BLaER1 (cell line): ENCODE measurements around the gene CLP1.

Experiments
- H3K27ac ChIP-seq: shearing (Covaris generic); formaldehyde crosslinking; 2 replicates; pipeline ENCODE4 v1.8.1; 2022
- H3K27me3 ChIP-seq: shearing (Covaris generic); formaldehyde crosslinking; 2 replicates; pipeline ENCODE4 v1.8.1; 2022
- H3K36me3 ChIP-seq: shearing (Covaris generic); formaldehyde crosslinking; 2 replicates; pipeline ENCODE4 v1.8.1; 2022
- H3K4me1 ChIP-seq: shearing (Covaris generic); formaldehyde crosslinking; 2 replicates; pipeline ENCODE4 v1.8.1; 2022
- H3K4me2 ChIP-seq: shearing (Covaris generic); formaldehyde crosslinking; 2 replicates; pipeline ENCODE4 v1.8.1; 2022
- H3K4me3 ChIP-seq: shearing (Covaris generic); formaldehyde crosslinking; 2 replicates; pipeline ENCODE4 v1.8.1; 2022
- H3K9ac ChIP-seq: shearing (Covaris generic); formaldehyde crosslinking; 2 replicates; pipeline ENCODE4 v1.8.1; 2022
- H3K9me3 ChIP-seq: shearing (Covaris generic); formaldehyde crosslinking; 2 replicates; pipeline ENCODE4 v1.8.1; 2022
- H4K20me1 ChIP-seq: shearing (Covaris generic); formaldehyde crosslinking; 2 replicates; pipeline ENCODE4 v1.8.1; 2022
- Cebpa-rat ChIP-seq: shearing (Covaris generic); IDR thresholded peaks from 2 replicates; pipeline ENCODE4 v1.8.1; 2022

The CLP1 gene

DNA sequence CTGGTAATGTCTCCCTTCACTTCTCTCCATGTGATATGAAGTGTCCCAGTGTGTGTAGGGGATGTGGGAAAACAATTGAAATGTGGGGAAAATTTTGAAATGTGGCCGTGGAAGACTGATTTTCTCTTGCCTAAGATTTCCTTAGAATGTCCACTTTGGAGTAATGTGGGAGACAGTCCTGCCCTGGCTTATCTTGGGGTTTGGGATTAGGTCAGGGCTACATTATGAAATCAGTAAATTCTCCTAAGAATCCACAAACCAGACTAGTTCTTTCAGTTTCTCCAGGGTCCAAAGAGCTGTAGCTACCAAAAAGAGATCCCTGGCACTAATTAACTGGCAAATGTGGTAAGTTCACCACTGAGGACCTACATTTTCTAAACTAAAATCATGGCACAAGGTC, 30.7 kb upstream of the CLP1 start:
- H3K27me3 ChIP-seq: no peaks in the 10 kb centered on the region
- no peak for TF ChIP-seq Cebpa-rat
- H3K9ac ChIP-seq: no peak overlapping the region
- H3K4me2 ChIP-seq: no peak overlapping the region
- no peak overlapping the region for H3K4me3 ChIP-seq
- no peaks in the 10 kb centered on the region for H3K36me3 ChIP-seq
- no peaks in the 10 kb centered on the region for H4K20me1 ChIP-seq
- no peak overlapping the region for H3K27ac ChIP-seq
- H3K9me3 ChIP-seq: no peaks in the 10 kb centered on the region
- peaks cover 18% of the 10 kb centered on the region for H3K4me1 ChIP-seq

DNA sequence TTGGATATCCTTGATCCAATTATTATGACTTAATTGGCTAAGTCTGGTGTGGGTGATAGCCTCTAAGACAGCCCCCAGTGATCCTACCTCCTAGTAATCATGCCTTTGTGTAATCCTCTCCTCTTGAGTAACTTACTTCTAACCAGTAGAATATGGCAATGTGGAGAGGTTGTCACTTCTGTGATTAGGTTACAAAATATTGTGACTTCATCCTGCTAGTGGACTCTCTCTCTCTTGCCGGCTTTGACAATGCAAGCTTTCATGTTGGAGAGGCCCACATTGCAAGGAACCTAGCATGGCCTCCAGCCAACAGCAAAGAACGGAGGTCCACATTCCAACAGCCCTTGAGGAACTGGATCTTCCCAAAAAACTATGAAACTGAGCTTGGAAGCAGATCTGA, 27.4 kb upstream of the CLP1 start:
- Histone ChIP-seq H3K27ac (no peak overlapping the region), H3K27me3 (no peaks in the 10 kb centered on the region), H4K20me1 (no peaks in the 10 kb centered on the region), H3K9ac (no peak overlapping the region), H3K4me2 (no peak overlapping the region), H3K9me3 (no peaks in the 10 kb centered on the region), H3K36me3 (no peaks in the 10 kb centered on the region), H3K4me1 (0 out of 2 replicates have a peak, but pooled peaks cover 6% of the 10 kb centered on the region), H3K4me3 (no peak overlapping the region)
- TF ChIP-seq Cebpa-rat: no peak

- Histone ChIP-seq H4K20me1 (no peaks in the 10 kb centered on the region), H3K27me3 (no peaks in the 10 kb centered on the region), H3K4me3 (no peak overlapping the region), H3K4me2 (no peak overlapping the region), H3K27ac (no peak overlapping the region), H3K9me3 (no peaks in the 10 kb centered on the region), H3K36me3 (no peaks in the 10 kb centered on the region), H3K4me1 (peaks cover 11% of the 10 kb centered on the region), H3K9ac (no peak overlapping the region)
- no peak for TF ChIP-seq Cebpa-rat
Observed at GRCh38 chr11:57632116-57632515, 25.4 kb upstream of the CLP1 start.

DNA sequence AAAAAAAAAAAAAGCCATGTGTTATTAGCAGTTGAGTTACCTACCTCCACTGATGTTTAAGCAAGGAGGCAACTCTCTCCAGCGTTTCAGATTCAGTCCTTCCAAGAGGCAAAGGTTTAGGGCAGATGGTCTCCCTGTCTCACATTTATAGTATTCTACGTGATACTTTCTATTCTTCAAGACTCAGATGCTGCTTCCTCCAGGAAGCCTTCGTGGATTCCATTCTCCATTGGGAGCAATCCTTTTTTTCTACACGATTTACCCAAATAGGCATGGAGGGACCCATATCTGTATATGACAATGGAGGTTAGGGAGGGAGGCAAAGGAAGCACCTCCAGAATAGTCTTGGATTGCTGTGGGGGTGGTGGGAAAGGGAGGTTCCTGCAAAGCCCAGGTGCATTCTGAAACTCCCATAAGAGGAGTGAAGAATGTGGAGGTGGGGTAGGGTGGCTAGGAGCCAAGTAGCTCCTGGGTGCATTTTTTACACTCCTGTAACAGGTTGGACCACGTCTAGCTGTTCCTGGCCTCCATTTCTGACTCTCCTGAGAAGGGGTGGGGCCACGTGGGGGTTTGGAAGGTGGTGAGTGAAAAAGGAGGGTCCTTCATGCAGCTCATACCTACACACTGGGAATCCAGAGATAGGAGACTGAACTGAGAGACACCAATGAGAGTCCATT, 24.0 kb upstream of the CLP1 start:
- Histone ChIP-seq H3K36me3 (no peaks in the 10 kb centered on the region), H3K9ac (no peak overlapping the region), H3K27me3 (no peaks in the 10 kb centered on the region), H3K4me1 (peaks cover 19% of the 10 kb centered on the region), H3K27ac (no peak overlapping the region), H3K4me2 (no peak overlapping the region), H3K9me3 (no peaks in the 10 kb centered on the region), H4K20me1 (no peaks in the 10 kb centered on the region), H3K4me3 (no peak overlapping the region)
- TF ChIP-seq Cebpa-rat: no peak

DNA sequence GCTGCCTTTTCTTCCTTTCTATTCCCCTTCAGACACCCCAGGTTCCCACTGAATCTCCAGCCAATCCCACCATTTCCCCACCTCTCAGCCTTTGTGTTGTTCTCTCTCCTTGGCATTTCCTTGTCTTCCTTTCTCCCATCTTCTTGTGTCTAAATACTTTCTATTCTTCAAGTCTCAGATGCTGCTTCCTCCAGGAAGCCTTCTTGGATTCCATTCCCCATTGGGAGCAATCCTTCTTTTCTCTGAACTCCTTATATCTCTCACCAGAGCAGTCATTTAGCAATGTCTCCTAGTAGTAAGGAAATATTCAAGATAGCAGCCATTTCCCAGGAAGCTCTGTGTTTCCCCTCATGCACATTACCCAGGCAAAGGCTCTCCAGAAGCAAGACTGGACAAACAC, 23.3 kb upstream of the CLP1 start:
- H3K4me1 ChIP-seq: peaks cover 17% of the 10 kb centered on the region
- no peak overlapping the region for H3K4me3 ChIP-seq
- no peaks in the 10 kb centered on the region for H4K20me1 ChIP-seq
- TF ChIP-seq Cebpa-rat: no peak
- H3K9ac ChIP-seq: no peak overlapping the region
- no peaks in the 10 kb centered on the region for H3K27me3 ChIP-seq
- no peak overlapping the region for H3K27ac ChIP-seq
- no peaks in the 10 kb centered on the region for H3K36me3 ChIP-seq
- H3K9me3 ChIP-seq: no peaks in the 10 kb centered on the region
- no peak overlapping the region for H3K4me2 ChIP-seq

DNA sequence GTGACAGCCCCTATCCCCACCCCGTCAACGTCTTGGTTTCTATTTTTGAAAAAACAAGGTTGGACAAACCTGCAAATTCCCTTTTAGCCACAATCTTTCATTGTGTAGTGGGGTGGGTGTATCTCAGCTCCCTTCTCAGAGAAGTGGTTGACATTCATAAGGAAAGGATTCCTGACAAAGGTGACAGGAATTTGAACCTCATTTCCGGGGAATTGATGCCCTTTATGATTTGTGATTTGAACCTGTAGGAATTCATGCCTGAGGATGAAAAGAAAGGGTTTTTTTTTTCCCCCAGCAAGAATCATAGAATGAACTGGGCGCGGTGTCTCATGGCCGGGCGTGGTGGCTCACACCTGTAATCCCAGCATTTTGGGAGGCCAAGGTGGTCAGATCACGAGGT, 22.3 kb upstream of the CLP1 start:
- Histone ChIP-seq H4K20me1 (no peaks in the 10 kb centered on the region), H3K4me2 (no peak overlapping the region), H3K27ac (no peak overlapping the region), H3K9me3 (no peaks in the 10 kb centered on the region), H3K9ac (no peak overlapping the region), H3K36me3 (no peaks in the 10 kb centered on the region), H3K27me3 (no peaks in the 10 kb centered on the region), H3K4me3 (no peak overlapping the region), H3K4me1 (peaks cover 22% of the 10 kb centered on the region)
- no peak for TF ChIP-seq Cebpa-rat

GRCh38 chr11:57637626-57638004, 19.9 kb upstream of the CLP1 start:
- Histone ChIP-seq H3K4me1 (peaks cover 45% of the 10 kb centered on the region), H3K9me3 (no peaks in the 10 kb centered on the region), H3K27me3 (no peaks in the 10 kb centered on the region), H3K4me2 (peak overlapping the region; percentile 93), H3K9ac (peak overlapping the region; percentile 92), H3K36me3 (no peaks in the 10 kb centered on the region), H3K4me3 (peak overlapping the region; percentile 84), H3K27ac (peak overlapping the region; percentile 92), H4K20me1 (peaks cover 16% of the 10 kb centered on the region)
- no peak for TF ChIP-seq Cebpa-rat

DNA sequence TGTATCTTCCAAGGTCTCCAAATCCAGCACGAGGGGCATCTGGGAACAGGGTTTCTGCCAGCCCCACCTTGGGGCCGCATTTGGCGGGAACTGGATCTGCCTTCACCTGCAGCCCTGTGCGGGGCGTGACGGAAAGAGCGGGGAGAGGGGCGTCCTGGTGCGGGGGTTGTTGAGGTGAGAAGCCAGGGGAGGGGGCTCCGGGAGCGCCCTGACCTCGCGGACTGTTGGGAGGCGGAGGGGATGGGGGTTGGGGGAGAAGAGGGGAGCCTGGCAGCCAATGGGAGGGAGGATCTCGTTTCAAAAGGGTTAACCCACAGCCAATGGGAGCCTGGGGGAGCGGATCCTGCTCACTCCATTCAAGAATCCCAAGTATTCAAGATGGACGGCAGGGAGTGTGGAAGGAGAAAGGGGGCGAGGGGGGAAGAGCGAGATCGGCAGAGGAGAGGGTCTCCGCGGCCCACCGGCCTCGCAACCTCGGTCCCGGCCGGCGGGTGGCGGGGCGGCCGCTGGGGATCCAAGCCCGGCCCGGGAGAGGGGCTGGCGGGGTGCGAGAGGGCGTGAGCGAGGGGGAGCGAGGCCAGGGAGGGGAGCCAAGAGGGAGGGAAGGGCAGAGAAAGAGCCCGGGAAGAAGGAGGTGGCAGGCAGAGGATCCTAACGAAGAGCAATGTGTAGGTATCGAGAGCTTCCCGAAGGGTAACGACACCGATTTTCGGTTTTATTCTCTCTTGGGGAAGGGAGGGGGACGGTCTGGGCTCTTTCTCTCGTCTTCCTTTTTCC, 19.4 kb upstream of the CLP1 start:
- no peaks in the 10 kb centered on the region for H3K27me3 ChIP-seq
- no peaks in the 10 kb centered on the region for H3K9me3 ChIP-seq
- H3K27ac ChIP-seq: peak overlapping the region; percentile 92
- H3K4me2 ChIP-seq: peak overlapping the region; percentile 93
- H3K4me3 ChIP-seq: peak overlapping the region; percentile 84
- peaks cover 48% of the 10 kb centered on the region for H3K4me1 ChIP-seq
- TF ChIP-seq Cebpa-rat: no peak
- H4K20me1 ChIP-seq: peaks cover 22% of the 10 kb centered on the region
- peak overlapping the region; percentile 92 for H3K9ac ChIP-seq
- peaks cover 5% of the 10 kb centered on the region; the same call in 1 of the 2 replicates for H3K36me3 ChIP-seq

DNA sequence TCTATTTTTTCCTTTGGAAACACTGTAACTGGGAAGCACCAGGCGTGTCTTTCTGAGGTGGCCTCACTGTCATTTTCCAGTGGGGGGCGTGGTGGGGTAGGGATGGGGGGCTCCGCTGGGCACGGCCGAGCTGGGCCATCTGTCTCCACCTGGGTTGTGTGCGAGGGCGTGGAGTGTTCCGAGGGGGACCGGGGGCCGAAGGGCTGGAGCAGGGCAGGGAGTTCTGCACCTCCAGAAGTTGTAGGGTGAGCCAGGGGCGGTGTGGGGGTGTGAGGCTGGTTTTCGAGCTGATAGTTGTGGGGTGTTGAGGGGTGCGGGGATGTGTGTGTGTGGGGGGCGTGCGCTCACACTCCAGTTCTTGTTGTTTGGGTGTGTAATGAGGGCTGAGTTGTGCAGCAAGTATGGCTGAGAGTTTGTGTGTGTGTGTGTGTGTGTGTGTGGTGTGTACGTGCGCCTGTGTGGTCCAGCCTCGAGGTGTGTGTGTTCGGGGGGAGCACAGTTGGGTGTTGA, 18.7 kb upstream of the CLP1 start:
- no peaks in the 10 kb centered on the region for H3K9me3 ChIP-seq
- no peak for TF ChIP-seq Cebpa-rat
- no peaks in the 10 kb centered on the region for H3K27me3 ChIP-seq
- peak overlapping the region; percentile 84 for H3K4me3 ChIP-seq
- H3K27ac ChIP-seq: peak overlapping the region; percentile 92
- H4K20me1 ChIP-seq: peaks cover 22% of the 10 kb centered on the region
- peak overlapping the region; percentile 92 for H3K9ac ChIP-seq
- peak overlapping the region; percentile 93 for H3K4me2 ChIP-seq
- peaks cover 54% of the 10 kb centered on the region for H3K4me1 ChIP-seq
- peaks cover 12% of the 10 kb centered on the region; the same call in 1 of the 2 replicates for H3K36me3 ChIP-seq
